GM19468 (cell line): ENCODE data around the gene TMEM168.
"Not testable (repeated sequence)": the region's sequence is repeated elsewhere in the genome, so short reads cannot be mapped to it uniquely, and the experiment has no call there.

Experiments used
- ATAC-seq: cut with Tn5 transposase; IDR thresholded peaks from one replicate; pipeline ENCODE4 v1.9.1; 2021; ENCODE audit warnings: mild to moderate bottlenecking, moderate library complexity, moderate number of reproducible peaks; ENCODE audit not compliant: unreplicated experiment; ENCODE audit errors: extremely low read depth

TMEM168 gene, protein sequence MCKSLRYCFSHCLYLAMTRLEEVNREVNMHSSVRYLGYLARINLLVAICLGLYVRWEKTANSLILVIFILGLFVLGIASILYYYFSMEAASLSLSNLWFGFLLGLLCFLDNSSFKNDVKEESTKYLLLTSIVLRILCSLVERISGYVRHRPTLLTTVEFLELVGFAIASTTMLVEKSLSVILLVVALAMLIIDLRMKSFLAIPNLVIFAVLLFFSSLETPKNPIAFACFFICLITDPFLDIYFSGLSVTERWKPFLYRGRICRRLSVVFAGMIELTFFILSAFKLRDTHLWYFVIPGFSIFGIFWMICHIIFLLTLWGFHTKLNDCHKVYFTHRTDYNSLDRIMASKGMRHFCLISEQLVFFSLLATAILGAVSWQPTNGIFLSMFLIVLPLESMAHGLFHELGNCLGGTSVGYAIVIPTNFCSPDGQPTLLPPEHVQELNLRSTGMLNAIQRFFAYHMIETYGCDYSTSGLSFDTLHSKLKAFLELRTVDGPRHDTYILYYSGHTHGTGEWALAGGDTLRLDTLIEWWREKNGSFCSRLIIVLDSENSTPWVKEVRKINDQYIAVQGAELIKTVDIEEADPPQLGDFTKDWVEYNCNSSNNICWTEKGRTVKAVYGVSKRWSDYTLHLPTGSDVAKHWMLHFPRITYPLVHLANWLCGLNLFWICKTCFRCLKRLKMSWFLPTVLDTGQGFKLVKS

DNA sequence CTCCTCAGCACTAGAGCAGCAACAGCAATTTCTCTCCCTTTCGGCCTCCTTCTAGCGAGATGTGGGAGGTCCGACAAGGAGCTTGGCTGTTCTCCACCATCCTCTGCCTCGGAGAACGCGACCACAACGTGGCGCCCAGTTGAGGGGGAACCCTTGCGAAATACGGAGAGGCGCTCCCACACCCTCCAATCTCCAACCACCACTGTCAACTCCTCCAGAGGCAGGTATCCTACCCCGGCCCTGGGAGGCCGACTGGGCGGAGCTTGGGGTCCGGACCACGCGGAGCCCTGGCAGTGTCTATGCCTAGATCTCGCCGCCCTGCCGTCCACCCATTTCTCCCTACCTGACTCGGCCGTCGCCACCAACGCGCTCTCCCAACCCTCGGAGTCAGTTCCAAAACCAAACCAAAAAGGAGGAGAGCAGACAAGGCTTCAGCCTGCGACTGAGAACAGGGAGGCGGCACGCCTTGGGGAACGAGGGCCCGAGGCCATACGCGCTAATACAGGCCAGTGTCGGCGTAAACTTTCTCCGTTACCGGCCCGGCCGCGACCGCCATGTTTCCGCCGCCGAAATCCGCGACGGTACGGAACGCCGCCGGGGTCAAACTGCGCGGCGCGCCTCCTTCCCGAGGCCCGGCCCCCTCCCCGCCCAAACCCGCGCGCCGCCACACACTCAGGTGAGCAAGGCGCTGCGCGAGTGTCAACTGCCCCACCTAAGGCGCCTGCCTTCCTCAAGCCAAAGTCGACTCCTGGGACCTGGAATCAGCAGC is at the start of gene TMEM168:
TSS of gene TMEM168 (minus strand) at position 577 of the 769 bp plus-strand sequence. CDS start 5,568 bp downstream, outside the sequence.
- peak; percentile 78 for ATAC-seq

- ATAC-seq: not testable (repeated sequence)
These were observed 45.7 kb upstream of the TMEM168 start for GRCh38 chr7:112835928-112836327.

- no peak for ATAC-seq
These were observed 42.9 kb upstream of the TMEM168 start for GRCh38 chr7:112833082-112833481.

DNA sequence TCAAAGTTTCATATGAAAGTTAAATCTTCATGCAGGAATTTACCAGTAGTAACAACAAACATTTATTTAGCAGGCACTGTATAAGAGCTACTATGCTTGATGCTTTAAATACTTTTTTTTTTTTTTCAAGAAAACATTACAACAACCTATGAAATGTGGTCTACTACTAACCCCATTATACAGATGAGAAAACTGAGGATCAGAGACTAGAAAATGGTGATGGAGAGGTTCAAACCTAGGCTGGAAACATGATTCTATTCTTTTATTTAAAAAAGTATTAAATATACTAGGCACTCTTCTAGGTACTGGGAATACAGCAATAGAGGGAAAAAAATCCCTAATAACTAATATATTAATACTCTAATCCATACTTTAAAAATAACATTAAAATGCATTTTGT is 40.6 kb upstream of the TMEM168 start:
- no peak for ATAC-seq

DNA sequence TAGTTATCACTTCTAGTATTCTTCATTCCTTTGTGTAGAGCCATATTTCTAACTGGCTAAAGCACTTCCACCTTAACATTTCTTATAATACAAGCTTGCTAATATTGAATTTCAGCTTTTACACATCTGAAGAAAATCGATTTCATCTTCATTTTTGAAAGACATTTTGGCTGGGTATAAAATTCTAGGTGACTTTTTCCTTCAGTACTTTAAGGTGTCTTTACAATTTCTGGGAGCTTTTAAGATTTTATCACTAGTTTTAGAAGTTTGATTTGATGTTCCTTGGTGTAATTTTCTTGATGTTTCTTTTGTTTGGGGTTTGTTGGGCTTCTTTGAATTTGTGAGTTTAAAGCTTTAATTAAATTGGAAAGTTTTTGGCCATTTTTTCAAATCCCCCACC is 38.5 kb upstream of the TMEM168 start:
- ATAC-seq: no peak

DNA sequence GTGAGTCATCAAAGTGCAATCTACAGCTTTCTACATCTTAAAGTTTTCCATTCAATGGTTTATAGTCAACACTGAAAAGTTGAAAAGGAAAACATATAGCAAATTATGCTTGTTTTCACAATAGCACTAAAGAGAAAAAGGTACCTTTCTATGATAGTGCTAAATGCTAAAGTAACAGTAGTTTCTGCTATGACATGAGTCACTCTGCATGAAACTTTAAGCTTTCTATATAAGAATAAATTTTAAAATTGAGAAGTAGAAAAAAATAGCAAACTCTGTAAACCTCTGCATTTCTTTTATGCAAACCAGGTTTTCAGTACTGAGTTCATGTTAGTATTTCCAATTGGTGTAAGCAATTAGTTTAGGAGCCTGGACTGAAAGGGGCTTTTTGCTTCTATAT is 31.2 kb upstream of the TMEM168 start:
- no peak for ATAC-seq

GRCh38 chr7:112819536-112819935 is 29.3 kb upstream of the TMEM168 start:
- ATAC-seq: no peak

GRCh38 chr7:112806156-112806555 is 16.0 kb upstream of the TMEM168 start:
- no peak for ATAC-seq

DNA sequence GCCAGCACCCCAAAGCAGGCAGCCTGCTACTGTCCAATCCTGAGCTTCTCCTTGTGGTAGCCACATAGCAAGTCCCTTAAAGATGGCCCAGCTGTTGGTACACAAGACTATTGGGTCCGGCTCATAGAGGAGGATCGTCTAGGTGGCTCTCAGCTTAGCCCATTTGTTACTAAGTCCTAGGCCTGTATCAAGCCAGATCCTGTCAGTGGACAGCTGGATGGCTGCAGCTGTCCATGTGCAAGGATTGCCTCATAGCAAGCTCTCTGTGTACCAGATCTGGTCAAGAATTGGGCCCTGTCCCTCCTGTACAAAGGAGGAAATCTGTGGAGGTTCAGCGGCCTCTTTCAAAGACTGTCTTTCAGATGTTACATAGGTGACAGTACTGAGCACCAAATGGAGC is 12.2 kb upstream of the TMEM168 start:
- ATAC-seq: no peak

DNA sequence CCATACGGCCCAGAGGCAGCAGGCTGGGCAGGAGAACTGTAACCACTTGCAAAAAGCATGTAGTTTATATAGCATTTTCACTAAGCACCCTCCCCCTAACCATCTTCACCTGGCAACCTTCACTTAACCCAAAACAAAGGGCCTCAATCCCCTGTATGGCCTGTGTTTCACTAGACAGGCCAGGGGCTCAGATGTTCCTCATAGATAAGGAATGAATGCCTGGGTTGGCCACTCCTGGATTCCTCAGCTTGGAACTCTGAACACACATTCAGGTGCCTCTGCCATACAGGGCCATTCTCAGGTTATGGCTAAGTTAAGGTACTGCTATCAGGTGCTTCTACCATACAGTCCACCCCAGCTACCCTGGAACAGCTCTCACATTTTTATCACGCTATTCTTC is 10.3 kb upstream of the TMEM168 start:
- no peak for ATAC-seq

GRCh38 chr7:112799448-112800120 is 9.4 kb upstream of the TMEM168 start:
- ATAC-seq: no peak

GRCh38 chr7:112798274-112799159 is 8.3 kb upstream of the TMEM168 start:
- no peak for ATAC-seq

- not testable (repeated sequence) for ATAC-seq
These were observed 6.4 kb upstream of the TMEM168 start for GRCh38 chr7:112796552-112796951.

DNA sequence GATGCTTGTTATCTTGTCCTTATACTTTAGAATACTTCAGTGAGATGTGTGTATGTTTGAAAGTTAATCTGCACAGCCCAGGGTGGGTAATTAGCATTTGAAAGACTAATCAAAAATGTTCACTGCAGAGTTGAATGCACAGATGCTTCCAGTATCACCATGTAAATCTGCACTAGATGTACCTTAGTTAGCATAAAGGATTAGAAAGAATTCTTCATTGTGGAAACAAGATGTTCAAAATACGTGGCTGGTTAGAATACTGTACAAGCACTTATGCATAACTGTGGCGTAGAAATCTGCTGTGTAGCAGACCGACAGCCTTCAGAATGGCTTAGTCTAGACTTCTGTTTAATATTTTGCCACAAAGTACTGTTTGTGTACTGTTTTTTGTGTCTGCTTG is 2.2 kb upstream of the TMEM168 start:
- no peak for ATAC-seq

DNA sequence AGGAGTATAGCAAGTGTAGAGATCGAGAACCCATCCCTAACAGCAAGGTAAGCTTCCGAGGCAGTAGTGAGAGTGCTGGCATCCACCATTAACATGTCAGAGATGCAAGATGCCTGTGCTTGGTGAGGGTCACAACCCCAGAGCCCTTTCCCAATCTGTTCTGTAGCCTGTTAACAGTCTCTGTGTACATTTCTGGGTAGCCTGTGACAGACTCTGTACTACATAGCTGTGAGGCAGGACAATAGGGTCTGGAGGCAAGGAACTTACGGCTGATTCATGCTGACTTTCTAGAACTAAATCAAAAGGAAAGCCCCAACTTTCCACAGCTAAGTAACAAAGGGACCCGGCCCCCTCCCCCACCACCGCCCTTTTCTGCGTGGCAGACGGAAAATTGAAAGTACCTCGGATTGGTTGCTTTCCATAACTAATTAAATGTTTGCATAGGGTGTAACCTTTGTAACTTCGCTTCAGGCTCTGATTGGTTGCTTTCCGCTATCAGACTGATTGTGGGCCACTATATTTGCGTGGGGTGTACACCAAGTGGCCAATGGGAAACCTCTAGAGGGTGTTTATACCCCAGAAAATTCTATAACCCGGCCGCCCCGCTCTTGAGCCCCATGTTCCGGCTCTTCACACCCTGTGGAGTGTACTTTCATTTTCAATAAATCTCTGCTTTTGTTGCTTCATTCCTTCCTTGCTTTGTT is 1.4 kb upstream of the TMEM168 start:
- ATAC-seq: no peak

DNA sequence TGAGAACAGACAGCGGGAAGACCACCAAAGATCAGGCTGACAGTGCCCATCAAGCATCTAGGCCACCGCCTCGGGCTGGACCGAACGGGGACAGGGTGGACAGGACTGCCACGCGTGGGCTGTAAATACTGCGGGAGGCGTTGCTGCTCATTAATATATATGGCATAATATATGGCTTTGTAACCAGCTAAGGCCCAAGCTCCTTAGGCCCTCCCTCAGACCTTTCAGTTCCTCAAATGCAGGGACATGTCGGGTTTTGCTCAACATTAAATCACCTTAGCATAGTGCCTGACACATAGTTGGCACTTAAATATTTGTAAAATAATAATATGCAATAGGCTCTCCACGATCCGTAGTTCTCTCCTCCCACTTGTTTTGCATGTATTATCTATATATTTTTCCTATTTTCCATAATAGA is 402 bp upstream of the TMEM168 start:
- peak; percentile 59 for ATAC-seq

- ATAC-seq: no peak
These were observed 758 bp downstream of the TMEM168 start for GRCh38 chr7:112789453-112789816.

- no peak for ATAC-seq
These were observed 1.3 kb downstream of the TMEM168 start for GRCh38 chr7:112788778-112789343.
